RWPE1 (cell line): ENCODE measurements around the gene BNIP3.
A peak's percentile ranks its signal among the peaks of the same experiment; 100 is the strongest.

Experiments used
- CTCF ChIA-PET: fragments of 350-600 bp; sonication (Branson Sonifier 250); formaldehyde crosslinking; extraction: SDS; loops from one replicate; lab custom pipeline; 2021; lab: Yijun Ruan, JAX
- POLR2A ChIA-PET: fragments of 400-600 bp; formaldehyde crosslinking; extraction: SDS; loops from one replicate; lab custom pipeline; 2020; ENCODE audit warnings: antibody characterized with exemption; ENCODE audit not compliant: low non-redundant PET; lab: Yijun Ruan, JAX
- DNase-seq: peaks from one replicate; pipeline ENCODE4 v3.0.0; 2012; ENCODE audit warnings: low spot score
- H3K27ac ChIP-seq: fragments of 450-650 bp; 2 replicates; pipeline ENCODE4 v1.5.1; 2017
- CTCF ChIP-seq: fragments of 450-650 bp; conservative IDR thresholded peaks from 2 replicates; pipeline ENCODE4 v1.5.1; 2017; ENCODE audit warnings: low read depth, mild to moderate bottlenecking

The BNIP3 gene

DNA sequence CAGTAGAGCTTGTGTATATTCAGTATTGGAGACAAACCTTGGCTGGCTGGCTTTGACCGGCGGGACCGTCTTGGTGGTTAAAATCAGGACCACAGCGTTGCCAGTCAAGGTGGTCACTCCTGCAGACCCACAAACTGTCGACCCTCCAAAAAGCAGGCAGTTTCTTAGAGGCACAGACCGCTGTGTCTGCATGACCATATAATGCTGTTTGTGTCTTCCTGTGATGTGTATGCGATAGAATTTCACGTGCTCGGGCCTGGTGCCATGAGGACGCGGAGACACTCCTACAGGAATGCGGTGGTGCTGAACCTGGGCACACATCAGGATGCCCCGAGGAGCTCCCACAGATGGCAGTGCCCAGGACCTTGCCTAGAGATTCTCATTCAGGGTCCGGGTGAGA lies 34.8 kb downstream of the BNIP3 start:
- no peak for DNase-seq
- CTCF ChIA-PET = interaction anchor here (0.7 kb wide), 1 partner anchor 1723 kb away, joined by 3 read pairs; no protein-coding TSS in a partner anchor
- H3K27ac ChIP-seq = peak overlapping the region; percentile 97
- POLR2A ChIA-PET = interaction anchor here (1.4 kb wide), 1 partner anchor 47 kb away, joined by 3 read pairs; no protein-coding TSS in a partner anchor
- TF ChIP-seq CTCF = no peak

DNA sequence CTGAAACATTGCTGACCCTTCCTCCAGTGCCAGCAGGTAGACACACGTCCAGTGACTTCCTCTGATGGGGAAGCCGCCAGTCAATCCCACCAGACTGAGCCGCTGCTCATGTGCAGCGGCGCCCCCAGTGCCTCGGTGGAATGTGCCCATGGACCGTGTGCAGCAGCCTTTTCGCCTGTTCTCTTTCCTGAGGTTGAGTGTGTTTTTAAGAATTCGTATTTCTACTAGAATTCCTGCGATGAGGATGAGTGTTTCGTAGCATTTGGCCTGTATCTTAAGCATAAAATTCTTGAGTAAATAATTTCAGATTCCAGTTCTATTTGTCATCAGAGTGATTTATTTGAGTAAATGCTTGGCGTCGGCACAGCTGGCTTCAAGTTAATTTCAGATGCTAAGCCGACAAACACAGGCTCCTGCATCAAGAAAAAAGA lies 35.4 kb downstream of the BNIP3 start:
- TF ChIP-seq CTCF = no peak
- CTCF ChIA-PET = no interaction called here
- peak overlapping the region; percentile 97 for H3K27ac ChIP-seq
- peak; percentile 85 for DNase-seq
- POLR2A ChIA-PET = interaction anchor here (1.4 kb wide), 1 partner anchor 46 kb away, joined by 3 read pairs; no protein-coding TSS in a partner anchor

- H3K27ac ChIP-seq = peak overlapping the region; percentile 97
- no peak for DNase-seq
- TF ChIP-seq CTCF = no peak
- POLR2A ChIA-PET = no interaction called here
- CTCF ChIA-PET = interaction anchor here (0.6 to 0.8 kb wide), 4 partner anchors 9 to 78 kb away, joined by 3 to 7 read pairs (median 4); no protein-coding TSS in a partner anchor
These were observed 36.6 kb downstream of the BNIP3 start for GRCh38 chr10:131944976-131945695.

GRCh38 chr10:131944412-131944811 lies 37.3 kb downstream of the BNIP3 start:
- no peak for DNase-seq
- POLR2A ChIA-PET = no interaction called here
- TF ChIP-seq CTCF = no peak
- H3K27ac ChIP-seq = peak overlapping the region; percentile 97
- CTCF ChIA-PET = interaction anchor here (0.6 kb wide), 1 partner anchor 61 kb away, joined by 4 read pairs; no protein-coding TSS in a partner anchor

DNA sequence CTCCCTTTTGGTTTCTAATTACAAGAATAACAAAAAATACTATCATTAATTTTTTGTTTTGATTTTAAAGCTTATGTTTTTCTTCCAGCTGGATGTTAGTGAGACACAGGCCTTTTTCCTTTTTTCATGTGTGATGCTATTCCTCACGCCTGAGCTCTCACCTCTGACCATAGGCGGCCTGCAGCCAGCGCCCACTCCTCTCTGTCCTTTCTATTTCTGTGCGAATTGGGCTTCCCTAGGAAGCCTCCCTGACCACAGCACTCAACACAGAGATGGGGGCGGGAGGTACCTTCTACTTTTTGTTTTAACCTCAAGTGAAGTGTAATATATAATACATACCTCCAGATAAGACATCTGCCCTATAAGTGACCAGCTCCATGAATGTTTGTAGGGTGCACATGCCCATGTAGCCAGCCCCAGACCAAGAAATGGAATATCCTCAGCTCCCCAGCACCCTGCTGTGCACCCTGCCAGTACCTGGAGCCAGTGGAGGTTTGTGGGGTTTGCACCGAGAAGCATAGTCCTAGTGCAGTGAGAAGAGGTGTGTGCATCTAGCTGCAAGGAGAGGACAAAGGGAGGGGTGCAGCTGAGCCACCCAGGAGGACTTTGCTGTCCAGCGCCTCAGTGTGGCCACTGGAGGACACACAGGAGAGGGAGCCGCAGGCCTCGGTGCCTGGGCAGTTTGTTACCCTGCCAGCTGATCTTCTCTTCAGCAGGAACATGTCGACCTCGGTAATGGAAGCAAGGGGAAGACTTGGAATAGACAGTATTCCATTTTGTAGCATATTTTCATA lies 38.5 kb downstream of the BNIP3 start:
- POLR2A ChIA-PET = interaction anchor here (0.6 kb wide), 1 partner anchor 43 kb away, joined by 3 read pairs; no protein-coding TSS in a partner anchor
- DNase-seq = no peak
- peak overlapping the region; percentile 37 for H3K27ac ChIP-seq
- CTCF ChIA-PET = interaction anchor here (0.6 to 0.7 kb wide), 3 partner anchors 7 to 1362 kb away, joined by 3 to 4 read pairs (median 4); no protein-coding TSS in a partner anchor
- TF ChIP-seq CTCF = 0 out of 2 replicates have a peak, but pooled peaks have one; percentile 12

- DNase-seq = no peak
- H3K27ac ChIP-seq = no peak overlapping the region
- TF ChIP-seq CTCF = no peak
- ChIA-PET POLR2A (no interaction called here), CTCF (interaction anchor here (0.6 kb wide), 1 partner anchor 8 kb away, joined by 3 read pairs; no protein-coding TSS in a partner anchor)
These were observed 39.3 kb downstream of the BNIP3 start for GRCh38 chr10:131942455-131942854.
